HCT116 (cell line): ENCODE measurements around the gene EIF5AL1. TPM values are rescaled to one million over a fixed set of nuclear protein-coding genes. Genes with fewer than 3 reads are reported as not detected.

Experiments
- ATAC-seq: fragments of 200-7000 bp; cut with Tn5 transposase; 2 replicates; pipeline ENCODE4 v1.9.1; 2020; ENCODE audit warnings: mild to moderate bottlenecking, moderate library complexity
- BruUV-seq: library from RNA; stranded (reverse); fragments of 400-500 nt; replicated peaks from 2 replicates; lab custom pipeline; 2021; lab: Mats Ljungman, UMichigan
- CTCF ChIA-PET: fragments of 300-600 bp; sonication (Branson Sonifier 250); formaldehyde crosslinking; loops from one replicate; lab custom pipeline; 2021; ENCODE audit warnings: antibody characterized with exemption; lab: Charles Lee
- POLR2A ChIA-PET: fragments of 300-600, 350-600 bp; sonication (Branson Sonifier 250); formaldehyde crosslinking; loops from one replicate; lab custom pipeline; 2021; ENCODE audit warnings: antibody characterized with exemption; lab: Charles Lee
- RAD21 ChIA-PET, 2 experiments: fragments of 300-600 bp; sonication (Branson Sonifier 250); formaldehyde crosslinking; loops; one replicate each; lab custom pipeline; 2023; ENCODE audit warnings: low total read pairs in 2 of 2; ENCODE audit not compliant: uncharacterized antibody in 2 of 2, unreplicated experiment in 2 of 2, low non-redundant PET in 1 of 2; lab: Charles Lee
- DNase-seq: peaks from one replicate; pipeline ENCODE4 v3.0.0-alpha.2; 2010; ENCODE audit warnings: low read depth, low spot score
- H2AFZ ChIP-seq: fragments of 200-600 bp; shearing (Covaris generic), sonication (generic); 2 replicates; pipeline ENCODE4 v1.6.1; 2017; ENCODE audit warnings: low read depth, mixed run types, mixed read lengths, antibody characterized with exemption, low read length; ENCODE audit not compliant: poor library complexity, severe bottlenecking
- H3K27ac ChIP-seq: 2 replicates; pipeline ENCODE4 v1.5.1; 2012; ENCODE audit warnings: low read depth, low read length
- H3K27me3 ChIP-seq: fragments of 200-600 bp; sonication (generic); 2 replicates; pipeline ENCODE4 v1.6.1; 2016; ENCODE audit warnings: mixed run types, low read length, mixed read lengths; ENCODE audit not compliant: insufficient read depth
- H3K36me3 ChIP-seq, 2 experiments: fragments of 200-500 bp in 1 of 2; fragments of 200-600 bp in 1 of 2; sonication (Bioruptor generic) in 1 of 2; sonication (generic) in 1 of 2; 2 replicates each; pipeline versions ENCODE4 v1.5.1 to v1.6.1; 2014 to 2016; ENCODE audit warnings: low read length in 2 of 2, inconsistent platforms in 1 of 2, mixed read lengths in 1 of 2, mixed run types in 1 of 2; ENCODE audit not compliant: insufficient read depth in 2 of 2, control insufficient read depth in 1 of 2
- H3K4me1 ChIP-seq, 2 experiments: fragments of 200-600 bp in 1 of 2; sonication (generic) in 1 of 2; 2 replicates each; pipeline versions ENCODE4 v1.5.1 to v1.6.1; 2012 to 2017; ENCODE audit warnings: low read length in 2 of 2, inconsistent platforms in 1 of 2, mild to moderate bottlenecking in 1 of 2, mixed read lengths in 1 of 2, mixed run types in 1 of 2, moderate library complexity in 1 of 2; ENCODE audit not compliant: insufficient read depth in 2 of 2, control insufficient read depth in 1 of 2
- H3K4me2 ChIP-seq: fragments of 200-600 bp; sonication (generic); 2 replicates; pipeline ENCODE4 v1.6.1; 2017; ENCODE audit warnings: mixed run types, low read length, mixed read lengths
- H3K4me3 ChIP-seq, 2 experiments: fragments of 200-600 bp in 1 of 2; sonication (generic) in 1 of 2; replicated peaks in 1 of 2; 2 replicates each; pipeline ENCODE4 v1.5.1; 2011 to 2016; ENCODE audit warnings: low read length in 2 of 2, control low read depth in 1 of 2, low read depth in 1 of 2, mild to moderate bottlenecking in 1 of 2, mixed read lengths in 1 of 2, mixed run types in 1 of 2
- H3K79me2 ChIP-seq: fragments of 200-600 bp; sonication (generic); 2 replicates; pipeline ENCODE4 v1.6.1; 2017; ENCODE audit warnings: mild to moderate bottlenecking, mixed run types, low read length, moderate library complexity, mixed read lengths; ENCODE audit not compliant: insufficient read depth
- H3K9ac ChIP-seq: fragments of 200-600 bp; sonication (generic); 2 replicates; pipeline ENCODE4 v1.6.1; 2016; ENCODE audit warnings: low read length, mixed read lengths
- H3K9me2 ChIP-seq: fragments of 200-600 bp; sonication (generic), shearing (Covaris generic); 2 replicates; pipeline ENCODE4 v1.6.1; 2017; ENCODE audit warnings: mixed run types, mild to moderate bottlenecking, moderate library complexity; ENCODE audit not compliant: insufficient read depth
- H3K9me3 ChIP-seq, 2 experiments: fragments of 200-500 bp in 1 of 2; fragments of 200-600 bp in 1 of 2; sonication (Bioruptor generic) in 1 of 2; sonication (generic) in 1 of 2; 2 replicates each; pipeline ENCODE4 v1.6.1; 2014 to 2017; ENCODE audit warnings: low read length in 2 of 2, mixed read lengths in 2 of 2, inconsistent platforms in 1 of 2, low read depth in 1 of 2, mild to moderate bottlenecking in 1 of 2, mixed run types in 1 of 2, moderate library complexity in 1 of 2; ENCODE audit not compliant: control insufficient read depth in 1 of 2, insufficient read depth in 1 of 2
- H4K20me1 ChIP-seq: fragments of 200-600 bp; sonication (generic), shearing (Covaris generic); 2 replicates; pipeline ENCODE4 v1.6.1; 2017; ENCODE audit warnings: mixed run types, mild to moderate bottlenecking, moderate library complexity; ENCODE audit not compliant: insufficient read depth
- EGR1 ChIP-seq: IDR thresholded peaks from 2 replicates; pipeline ENCODE4 v1.6.1; 2012; ENCODE audit warnings: low read depth
- ELF1 ChIP-seq: IDR thresholded peaks from 2 replicates; pipeline ENCODE4 v1.6.1; 2012; ENCODE audit warnings: low read depth, borderline replicate concordance
- EZH2phosphoT487 ChIP-seq: fragments of 200-600 bp; IDR thresholded peaks from 2 replicates; pipeline ENCODE4 v1.6.1; 2018; ENCODE audit warnings: antibody characterized with exemption, borderline replicate concordance
- FOSL1 ChIP-seq: IDR thresholded peaks from 2 replicates; pipeline ENCODE4 v1.6.1; 2012; ENCODE audit warnings: low read depth
- JUND ChIP-seq: IDR thresholded peaks from 2 replicates; pipeline ENCODE4 v1.6.1; 2012
- POLR2A ChIP-seq: IDR thresholded peaks from 2 replicates; pipeline ENCODE4 v1.7.0; 2011; ENCODE audit warnings: borderline replicate concordance; ENCODE audit not compliant: insufficient read depth, insufficient read length; ENCODE audit errors: extremely low read depth
- POLR2AphosphoS5 ChIP-seq: IDR thresholded peaks from 2 replicates; pipeline ENCODE4 v1.6.1; 2011; ENCODE audit warnings: mild to moderate bottlenecking, low read depth, low read length, moderate library complexity
- SRF ChIP-seq: IDR thresholded peaks from 2 replicates; pipeline ENCODE4 v1.6.1; 2012; ENCODE audit warnings: low read depth
- TCF7L2 ChIP-seq: IDR thresholded peaks from 2 replicates; pipeline ENCODE4 v1.7.0; 2011; ENCODE audit warnings: borderline replicate concordance, inconsistent platforms; ENCODE audit not compliant: insufficient read depth, insufficient read length; ENCODE audit errors: extremely low read depth
- YY1 ChIP-seq: IDR thresholded peaks from 2 replicates; pipeline ENCODE4 v1.6.1; 2011; ENCODE audit warnings: low read length, low read depth, moderate library complexity, mild to moderate bottlenecking; ENCODE audit not compliant: insufficient replicate concordance; ENCODE audit errors: extremely low read depth
- intact Hi-C: fragments of 100-400 bp; cut with micrococcal nuclease; formaldehyde crosslinking; loops from 2 replicates; pipeline ENCODE4 v1.10.0; 2022
- total RNA-seq: library from RNA; stranded (reverse); gene quantifications from one replicate; pipeline ENCODE4 v1.2.1, GENCODE V29; 2021; ENCODE audit not compliant: unreplicated experiment
- TF ChIP-seq, protein P1 (sequence below): IDR thresholded peaks from 2 replicates; pipeline ENCODE4 v1.6.1; 2012
- TF ChIP-seq, protein P2 (sequence below): IDR thresholded peaks from 2 replicates; pipeline ENCODE4 v1.6.1; 2012
- TF ChIP-seq, protein P3 (sequence below): IDR thresholded peaks from 2 replicates; pipeline ENCODE4 v1.6.1; 2012; ENCODE audit warnings: low read depth
- TF ChIP-seq, protein P4 (sequence below), 3 experiments: fragments of 200-600 bp in 1 of 3; sonication (generic) in 1 of 3; IDR thresholded peaks in 2 of 3; conservative IDR thresholded peaks in 1 of 3; 2 replicates each; pipeline ENCODE4 v1.5.1; 2012 to 2017; ENCODE audit warnings: low read depth in 2 of 3, low read length in 2 of 3, antibody characterized with exemption in 1 of 3, borderline replicate concordance in 1 of 3, control low read depth in 1 of 3, mild to moderate bottlenecking in 1 of 3, mixed read lengths in 1 of 3, mixed run types in 1 of 3, moderate library complexity in 1 of 3; ENCODE audit not compliant: insufficient read depth in 1 of 3

EIF5AL1 gene
- total RNA-seq, 1 experiment from 2014 or later, result 5.6 TPM

DNA sequence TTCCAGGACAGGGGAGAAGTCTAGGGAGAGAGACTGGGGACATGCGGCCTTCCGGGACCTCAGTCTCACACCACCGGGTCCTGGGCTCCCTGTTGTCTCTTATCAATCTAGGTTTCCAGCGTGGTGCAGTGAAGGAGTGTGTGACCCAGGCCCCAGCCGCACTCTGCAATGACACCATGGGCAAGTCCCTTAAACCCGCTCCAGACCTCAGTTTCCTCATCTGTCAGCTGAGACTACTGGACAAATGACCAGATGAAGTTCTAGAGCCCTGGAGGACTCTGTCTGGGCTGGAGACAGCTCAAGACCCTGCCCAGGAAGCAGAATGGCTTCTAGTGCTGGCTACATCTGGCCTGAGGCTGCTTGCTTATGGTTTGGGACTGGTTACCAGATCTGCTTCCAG, 20.1 kb upstream of the EIF5AL1 start:
- Histone ChIP-seq H3K9ac (no peak overlapping the region), H3K9me3 (no peaks in the 10 kb centered on the region), H3K36me3 (no peaks in the 10 kb centered on the region), H3K9me2 (no peaks in the 10 kb centered on the region), H2AFZ (no peak overlapping the region), H3K79me2 (no peaks in the 10 kb centered on the region), H3K4me3 (no peak overlapping the region), H3K27me3 (peaks cover 16% of the 10 kb centered on the region), H3K27ac (no peak overlapping the region), H4K20me1 (no peaks in the 10 kb centered on the region), H3K4me2 (no peak overlapping the region), H3K4me1 (peaks cover 26 to 35% of the 10 kb centered on the region in 2 experiments)
- ATAC-seq (no peak), DNase-seq (no peak)
- BruUV-seq, result no TSS peak
- POLR2A ChIA-PET, result no interaction called here
- CTCF ChIA-PET, result interaction anchor here (2.2 kb wide), 1 partner anchor 118 kb away, joined by 7 read pairs; no protein-coding TSS in a partner anchor
- intact Hi-C loops, result loop anchor here (5.0 kb wide), 1 partner anchor 195 kb away; no protein-coding TSS in a partner anchor
- TF ChIP-seq ELF1 (no peak), EGR1 (no peak), FOSL1 (no peak), YY1 (no peak), JUND (no peak), SRF (no peak), TCF7L2 (no peak), POLR2A (no peak), EZH2phosphoT487 (no peak), POLR2AphosphoS5 (no peak)
- TF ChIP-seq, protein P1, sequence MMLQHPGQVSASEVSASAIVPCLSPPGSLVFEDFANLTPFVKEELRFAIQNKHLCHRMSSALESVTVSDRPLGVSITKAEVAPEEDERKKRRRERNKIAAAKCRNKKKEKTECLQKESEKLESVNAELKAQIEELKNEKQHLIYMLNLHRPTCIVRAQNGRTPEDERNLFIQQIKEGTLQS, result no peak
- TF ChIP-seq, protein P2, sequence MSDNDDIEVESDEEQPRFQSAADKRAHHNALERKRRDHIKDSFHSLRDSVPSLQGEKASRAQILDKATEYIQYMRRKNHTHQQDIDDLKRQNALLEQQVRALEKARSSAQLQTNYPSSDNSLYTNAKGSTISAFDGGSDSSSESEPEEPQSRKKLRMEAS, result no peak
- TF ChIP-seq, protein P3, sequence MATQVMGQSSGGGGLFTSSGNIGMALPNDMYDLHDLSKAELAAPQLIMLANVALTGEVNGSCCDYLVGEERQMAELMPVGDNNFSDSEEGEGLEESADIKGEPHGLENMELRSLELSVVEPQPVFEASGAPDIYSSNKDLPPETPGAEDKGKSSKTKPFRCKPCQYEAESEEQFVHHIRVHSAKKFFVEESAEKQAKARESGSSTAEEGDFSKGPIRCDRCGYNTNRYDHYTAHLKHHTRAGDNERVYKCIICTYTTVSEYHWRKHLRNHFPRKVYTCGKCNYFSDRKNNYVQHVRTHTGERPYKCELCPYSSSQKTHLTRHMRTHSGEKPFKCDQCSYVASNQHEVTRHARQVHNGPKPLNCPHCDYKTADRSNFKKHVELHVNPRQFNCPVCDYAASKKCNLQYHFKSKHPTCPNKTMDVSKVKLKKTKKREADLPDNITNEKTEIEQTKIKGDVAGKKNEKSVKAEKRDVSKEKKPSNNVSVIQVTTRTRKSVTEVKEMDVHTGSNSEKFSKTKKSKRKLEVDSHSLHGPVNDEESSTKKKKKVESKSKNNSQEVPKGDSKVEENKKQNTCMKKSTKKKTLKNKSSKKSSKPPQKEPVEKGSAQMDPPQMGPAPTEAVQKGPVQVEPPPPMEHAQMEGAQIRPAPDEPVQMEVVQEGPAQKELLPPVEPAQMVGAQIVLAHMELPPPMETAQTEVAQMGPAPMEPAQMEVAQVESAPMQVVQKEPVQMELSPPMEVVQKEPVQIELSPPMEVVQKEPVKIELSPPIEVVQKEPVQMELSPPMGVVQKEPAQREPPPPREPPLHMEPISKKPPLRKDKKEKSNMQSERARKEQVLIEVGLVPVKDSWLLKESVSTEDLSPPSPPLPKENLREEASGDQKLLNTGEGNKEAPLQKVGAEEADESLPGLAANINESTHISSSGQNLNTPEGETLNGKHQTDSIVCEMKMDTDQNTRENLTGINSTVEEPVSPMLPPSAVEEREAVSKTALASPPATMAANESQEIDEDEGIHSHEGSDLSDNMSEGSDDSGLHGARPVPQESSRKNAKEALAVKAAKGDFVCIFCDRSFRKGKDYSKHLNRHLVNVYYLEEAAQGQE, result no peak
- TF ChIP-seq, protein P4, sequence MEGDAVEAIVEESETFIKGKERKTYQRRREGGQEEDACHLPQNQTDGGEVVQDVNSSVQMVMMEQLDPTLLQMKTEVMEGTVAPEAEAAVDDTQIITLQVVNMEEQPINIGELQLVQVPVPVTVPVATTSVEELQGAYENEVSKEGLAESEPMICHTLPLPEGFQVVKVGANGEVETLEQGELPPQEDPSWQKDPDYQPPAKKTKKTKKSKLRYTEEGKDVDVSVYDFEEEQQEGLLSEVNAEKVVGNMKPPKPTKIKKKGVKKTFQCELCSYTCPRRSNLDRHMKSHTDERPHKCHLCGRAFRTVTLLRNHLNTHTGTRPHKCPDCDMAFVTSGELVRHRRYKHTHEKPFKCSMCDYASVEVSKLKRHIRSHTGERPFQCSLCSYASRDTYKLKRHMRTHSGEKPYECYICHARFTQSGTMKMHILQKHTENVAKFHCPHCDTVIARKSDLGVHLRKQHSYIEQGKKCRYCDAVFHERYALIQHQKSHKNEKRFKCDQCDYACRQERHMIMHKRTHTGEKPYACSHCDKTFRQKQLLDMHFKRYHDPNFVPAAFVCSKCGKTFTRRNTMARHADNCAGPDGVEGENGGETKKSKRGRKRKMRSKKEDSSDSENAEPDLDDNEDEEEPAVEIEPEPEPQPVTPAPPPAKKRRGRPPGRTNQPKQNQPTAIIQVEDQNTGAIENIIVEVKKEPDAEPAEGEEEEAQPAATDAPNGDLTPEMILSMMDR (IDR thresholded peaks at IDR 0.05 in 2 of 3, conservative IDR thresholded peaks at IDR 0.05 in 1 of 3; ENCODE audit: borderline replicate concordance in 1 of 3, insufficient read depth in 1 of 3, low read depth in 2 of 3, low read length in 2 of 3), result no peak
- RAD21 ChIA-PET, result interaction anchor here in 1 of 2 experiments (1.3 kb wide), 1 partner anchor 118 kb away, joined by 4 read pairs; no protein-coding TSS in a partner anchor
